ENCODE results near the gene FGD3.
"Not testable (repeated sequence)": the region's sequence is repeated elsewhere in the genome, so short reads cannot be mapped to it uniquely, and the experiment has no call there.

FGD3 gene

GRCh38 chr9:93013856-93014582 is 66.7 kb downstream of the FGD3 start:
- H3K9ac ChIP-seq (ENCODE audit: low read length), result no peak overlapping the region
- H3K4me1 ChIP-seq (ENCODE audit: insufficient read depth, low read length), result no peaks in the 10 kb centered on the region
- H3K27me3 ChIP-seq (ENCODE audit: control insufficient read depth in 1 of 2, insufficient read depth in 2 of 2, low read length in 2 of 2), result no peaks in the 10 kb centered on the region
- no peaks in the 10 kb centered on the region for H3K9me3 ChIP-seq (ENCODE audit: low read length)
- H3K27ac ChIP-seq (ENCODE audit: low read depth, low read length), result no peak overlapping the region
- H3K4me3 ChIP-seq (ENCODE audit: low read depth in 1 of 2, low read length in 2 of 2), result no peak overlapping the region
- no peaks in the 10 kb centered on the region for H3K36me3 ChIP-seq (ENCODE audit: insufficient read depth, low read length)

- not testable (repeated sequence) for H3K27me3 ChIP-seq (ENCODE audit: control insufficient read depth in 1 of 2, insufficient read depth in 2 of 2, low read length in 2 of 2); H3K4me3 ChIP-seq (ENCODE audit: low read depth in 1 of 2, low read length in 2 of 2); H3K4me1 ChIP-seq (ENCODE audit: insufficient read depth, low read length); H3K27ac ChIP-seq (ENCODE audit: low read depth, low read length); H3K9ac ChIP-seq (ENCODE audit: low read length); H3K9me3 ChIP-seq (ENCODE audit: low read length); H3K36me3 ChIP-seq (ENCODE audit: insufficient read depth, low read length)
Measured at GRCh38 chr9:93015190-93015589, 67.9 kb downstream of the FGD3 start.

GRCh38 chr9:93017621-93018020 is 70.3 kb downstream of the FGD3 start:
- no peak overlapping the region for H3K27ac ChIP-seq (ENCODE audit: low read depth, low read length)
- H3K4me3 ChIP-seq (ENCODE audit: low read depth in 1 of 2, low read length in 2 of 2), result no peak overlapping the region
- no peaks in the 10 kb centered on the region for H3K9me3 ChIP-seq (ENCODE audit: low read length)
- no peaks in the 10 kb centered on the region for H3K36me3 ChIP-seq (ENCODE audit: insufficient read depth, low read length)
- H3K4me1 ChIP-seq (ENCODE audit: insufficient read depth, low read length), result no peaks in the 10 kb centered on the region
- no peak overlapping the region for H3K9ac ChIP-seq (ENCODE audit: low read length)
- no peaks in the 10 kb centered on the region for H3K27me3 ChIP-seq (ENCODE audit: control insufficient read depth in 1 of 2, insufficient read depth in 2 of 2, low read length in 2 of 2)

GRCh38 chr9:93020151-93020550 is 72.8 kb downstream of the FGD3 start:
- H3K27ac ChIP-seq (ENCODE audit: low read depth, low read length), result no peak overlapping the region
- no peak overlapping the region for H3K4me3 ChIP-seq (ENCODE audit: low read depth in 1 of 2, low read length in 2 of 2)
- H3K27me3 ChIP-seq (ENCODE audit: control insufficient read depth in 1 of 2, insufficient read depth in 2 of 2, low read length in 2 of 2), result no peaks in the 10 kb centered on the region
- no peaks in the 10 kb centered on the region for H3K4me1 ChIP-seq (ENCODE audit: insufficient read depth, low read length)
- no peaks in the 10 kb centered on the region for H3K36me3 ChIP-seq (ENCODE audit: insufficient read depth, low read length)
- H3K9me3 ChIP-seq (ENCODE audit: low read length), result no peaks in the 10 kb centered on the region
- H3K9ac ChIP-seq (ENCODE audit: low read length), result no peak overlapping the region

GRCh38 chr9:93020771-93021670 is 73.7 kb downstream of the FGD3 start:
- Histone ChIP-seq H3K27me3 (ENCODE audit: control insufficient read depth in 1 of 2, insufficient read depth in 2 of 2, low read length in 2 of 2) (no peaks in the 10 kb centered on the region), H3K9me3 (ENCODE audit: low read length) (no peaks in the 10 kb centered on the region), H3K36me3 (ENCODE audit: insufficient read depth, low read length) (no peaks in the 10 kb centered on the region), H3K9ac (ENCODE audit: low read length) (no peak overlapping the region), H3K4me3 (ENCODE audit: low read depth in 1 of 2, low read length in 2 of 2) (no peak overlapping the region), H3K4me1 (ENCODE audit: insufficient read depth, low read length) (no peaks in the 10 kb centered on the region), H3K27ac (ENCODE audit: low read depth, low read length) (no peak overlapping the region)

- Histone ChIP-seq H3K9ac (ENCODE audit: low read length) (no peak overlapping the region), H3K27me3 (ENCODE audit: control insufficient read depth in 1 of 2, insufficient read depth in 2 of 2, low read length in 2 of 2) (no peaks in the 10 kb centered on the region), H3K27ac (ENCODE audit: low read depth, low read length) (no peak overlapping the region), H3K4me1 (ENCODE audit: insufficient read depth, low read length) (no peaks in the 10 kb centered on the region), H3K36me3 (ENCODE audit: insufficient read depth, low read length) (no peaks in the 10 kb centered on the region), H3K4me3 (ENCODE audit: low read depth in 1 of 2, low read length in 2 of 2) (no peak overlapping the region), H3K9me3 (ENCODE audit: low read length) (no peaks in the 10 kb centered on the region)
Measured at GRCh38 chr9:93022066-93022465, 74.7 kb downstream of the FGD3 start.

- Histone ChIP-seq H3K4me1 (ENCODE audit: insufficient read depth, low read length) (no peaks in the 10 kb centered on the region), H3K36me3 (ENCODE audit: insufficient read depth, low read length) (no peaks in the 10 kb centered on the region)
Measured at GRCh38 chr9:93022721-93023520, 75.6 kb downstream of the FGD3 start.

GRCh38 chr9:93023521-93023815 is 76.1 kb downstream of the FGD3 start:
- Histone ChIP-seq H3K4me3 (ENCODE audit: low read depth in 1 of 2, low read length in 2 of 2) (no peak overlapping the region), H3K4me1 (ENCODE audit: insufficient read depth, low read length) (no peaks in the 10 kb centered on the region), H3K36me3 (ENCODE audit: insufficient read depth, low read length) (no peaks in the 10 kb centered on the region), H3K27me3 (ENCODE audit: control insufficient read depth in 1 of 2, insufficient read depth in 2 of 2, low read length in 2 of 2) (no peaks in the 10 kb centered on the region), H3K27ac (ENCODE audit: low read depth, low read length) (no peak overlapping the region), H3K9ac (ENCODE audit: low read length) (no peak overlapping the region), H3K9me3 (ENCODE audit: low read length) (no peaks in the 10 kb centered on the region)

More at GRCh38 chr9:93022721-93023520, 75.6 kb downstream of the FGD3 start:
- no peak overlapping the region for H3K9ac ChIP-seq (ENCODE audit: low read length)
- H3K27ac ChIP-seq (ENCODE audit: low read depth, low read length), result no peak overlapping the region
- H3K9me3 ChIP-seq (ENCODE audit: low read length), result no peaks in the 10 kb centered on the region
- H3K4me3 ChIP-seq (ENCODE audit: low read depth in 1 of 2, low read length in 2 of 2), result no peak overlapping the region
- no peaks in the 10 kb centered on the region for H3K27me3 ChIP-seq (ENCODE audit: control insufficient read depth in 1 of 2, insufficient read depth in 2 of 2, low read length in 2 of 2)

GRCh38 chr9:93024646-93024910 is 77.3 kb downstream of the FGD3 start:
- Histone ChIP-seq H3K4me3 (ENCODE audit: low read depth in 1 of 2, low read length in 2 of 2) (no peak overlapping the region), H3K4me1 (ENCODE audit: insufficient read depth, low read length) (no peaks in the 10 kb centered on the region), H3K27me3 (ENCODE audit: control insufficient read depth in 1 of 2, insufficient read depth in 2 of 2, low read length in 2 of 2) (no peaks in the 10 kb centered on the region), H3K27ac (ENCODE audit: low read depth, low read length) (no peak overlapping the region), H3K9ac (ENCODE audit: low read length) (no peak overlapping the region), H3K9me3 (ENCODE audit: low read length) (no peaks in the 10 kb centered on the region), H3K36me3 (ENCODE audit: insufficient read depth, low read length) (no peaks in the 10 kb centered on the region)

- Histone ChIP-seq H3K27ac (ENCODE audit: low read depth, low read length) (no peak overlapping the region), H3K4me3 (ENCODE audit: low read depth in 1 of 2, low read length in 2 of 2) (no peak overlapping the region), H3K4me1 (ENCODE audit: insufficient read depth, low read length) (no peaks in the 10 kb centered on the region), H3K27me3 (ENCODE audit: control insufficient read depth in 1 of 2, insufficient read depth in 2 of 2, low read length in 2 of 2) (no peaks in the 10 kb centered on the region), H3K9ac (ENCODE audit: low read length) (no peak overlapping the region), H3K9me3 (ENCODE audit: low read length) (no peaks in the 10 kb centered on the region), H3K36me3 (ENCODE audit: insufficient read depth, low read length) (no peaks in the 10 kb centered on the region)
Measured at GRCh38 chr9:93024986-93025630, 77.8 kb downstream of the FGD3 start.

GRCh38 chr9:93025736-93026135 is 78.4 kb downstream of the FGD3 start:
- Histone ChIP-seq H3K4me3 (ENCODE audit: low read depth in 1 of 2, low read length in 2 of 2) (no peak overlapping the region), H3K27ac (ENCODE audit: low read depth, low read length) (no peak overlapping the region), H3K27me3 (ENCODE audit: control insufficient read depth in 1 of 2, insufficient read depth in 2 of 2, low read length in 2 of 2) (no peaks in the 10 kb centered on the region), H3K4me1 (ENCODE audit: insufficient read depth, low read length) (no peaks in the 10 kb centered on the region), H3K9me3 (ENCODE audit: low read length) (no peaks in the 10 kb centered on the region), H3K9ac (ENCODE audit: low read length) (no peak overlapping the region), H3K36me3 (ENCODE audit: insufficient read depth, low read length) (no peaks in the 10 kb centered on the region)

All from muscle layer of colon (tissue), 2 donors.